ENCODE data around the gene TMBIM4. TPM values are rescaled to one million over a fixed set of nuclear protein-coding genes. Genes with fewer than 3 reads are reported as not detected.

The TMBIM4 gene
- total RNA-seq, 2 experiments from 2014 or later: 19.2 to 57.0 TPM

- peaks cover 34% of the 10 kb centered on the region for H3K4me1 ChIP-seq (ENCODE audit: insufficient read depth, low read length, poor library complexity, severe bottlenecking)
- intact Hi-C loops (cut with micrococcal nuclease; ENCODE audit: unreplicated experiment): no loop called here
- H4K20me1 ChIP-seq (ENCODE audit: insufficient read depth, low read length): no peaks in the 10 kb centered on the region
- no peaks in the 10 kb centered on the region for H3K79me2 ChIP-seq (ENCODE audit: insufficient read depth, low read depth, low read length)
- no peaks in the 10 kb centered on the region for H3K9me2 ChIP-seq (ENCODE audit: insufficient read depth, low read length)
- CTCF ChIA-PET (ENCODE audit: unreplicated experiment): no interaction called here
- peak overlapping the region; percentile 48 for H3K27ac ChIP-seq (ENCODE audit: low read depth, low read length, poor library complexity, severe bottlenecking)
- no TSS peak for BruUV-seq (replicated peaks)
- peak overlapping the region; percentile 56 for H3K4me2 ChIP-seq (ENCODE audit: low read length)
- H2AFZ ChIP-seq (ENCODE audit: low read length): peak overlapping the region; percentile 71; the same call in 1 of the 2 replicates
- peak; percentile 74 for DNase-seq (ENCODE audit: low spot score)
- POLR2A ChIA-PET: interaction anchor here (0.8 to 2.9 kb wide), 10 partner anchors 10 to 106 kb away, joined by 3 to 16 read pairs (median 8); partner anchors contain the start of genes HELB and TMBIM4
- H3K4me3 ChIP-seq (ENCODE audit: low read depth, low read length, poor library complexity, severe bottlenecking): peak overlapping the region; percentile 36
- H3K36me3 ChIP-seq (ENCODE audit: insufficient read depth, low read length): no peaks in the 10 kb centered on the region; the same call in 1 of the 2 replicates
- TF ChIP-seq CTCF (conservative IDR thresholded peaks at IDR 0.05; ENCODE audit: low read length): no peak
- TF ChIP-seq EZH2phosphoT487 (IDR thresholded peaks at IDR 0.05; ENCODE audit: borderline replicate concordance, low read depth, low read length): no peak
- peaks cover 10% of the 10 kb centered on the region; the same call in 1 of the 2 replicates for H3K9me3 ChIP-seq (ENCODE audit: low read length)
Measured at GRCh38 chr12:66196806-66197205, 27.0 kb upstream of the TMBIM4 start.

GRCh38 chr12:66195242-66195641 lies 25.4 kb upstream of the TMBIM4 start:
- peaks cover 41% of the 10 kb centered on the region for H3K4me1 ChIP-seq (ENCODE audit: insufficient read depth, low read length, poor library complexity, severe bottlenecking)
- CTCF ChIA-PET (ENCODE audit: unreplicated experiment): no interaction called here
- TF ChIP-seq EZH2phosphoT487 (IDR thresholded peaks at IDR 0.05; ENCODE audit: borderline replicate concordance, low read depth, low read length) (no peak), CTCF (conservative IDR thresholded peaks at IDR 0.05; ENCODE audit: low read length) (no peak)
- H3K9me2 ChIP-seq (ENCODE audit: insufficient read depth, low read length): no peaks in the 10 kb centered on the region
- no peak overlapping the region for H3K4me3 ChIP-seq (ENCODE audit: low read depth, low read length, poor library complexity, severe bottlenecking)
- no peaks in the 10 kb centered on the region for H4K20me1 ChIP-seq (ENCODE audit: insufficient read depth, low read length)
- H3K36me3 ChIP-seq (ENCODE audit: insufficient read depth, low read length): no peaks in the 10 kb centered on the region; the same call in 1 of the 2 replicates
- no peak for DNase-seq (ENCODE audit: low spot score)
- POLR2A ChIA-PET: interaction anchor here (0.6 kb wide), 1 partner anchor 1809 kb away, joined by 7 read pairs; no protein-coding TSS in a partner anchor
- intact Hi-C loops (cut with micrococcal nuclease; ENCODE audit: unreplicated experiment): no loop called here
- no peaks in the 10 kb centered on the region for H3K79me2 ChIP-seq (ENCODE audit: insufficient read depth, low read depth, low read length)
- H3K27ac ChIP-seq (ENCODE audit: low read depth, low read length, poor library complexity, severe bottlenecking): no peak overlapping the region
- no peak overlapping the region for H2AFZ ChIP-seq (ENCODE audit: low read length)
- BruUV-seq (replicated peaks): no TSS peak
- H3K9me3 ChIP-seq (ENCODE audit: low read length): peaks cover 8% of the 10 kb centered on the region; the same call in 1 of the 2 replicates
- H3K4me2 ChIP-seq (ENCODE audit: low read length): no peak overlapping the region

GRCh38 chr12:66194122-66194521 lies 24.3 kb upstream of the TMBIM4 start:
- Histone ChIP-seq H3K27ac (ENCODE audit: low read depth, low read length, poor library complexity, severe bottlenecking) (no peak overlapping the region), H3K4me3 (ENCODE audit: low read depth, low read length, poor library complexity, severe bottlenecking) (no peak overlapping the region), H3K4me1 (ENCODE audit: insufficient read depth, low read length, poor library complexity, severe bottlenecking) (peaks cover 41% of the 10 kb centered on the region), H3K79me2 (ENCODE audit: insufficient read depth, low read depth, low read length) (no peaks in the 10 kb centered on the region), H3K9me2 (ENCODE audit: insufficient read depth, low read length) (no peaks in the 10 kb centered on the region), H4K20me1 (ENCODE audit: insufficient read depth, low read length) (no peaks in the 10 kb centered on the region), H3K4me2 (ENCODE audit: low read length) (no peak overlapping the region), H2AFZ (ENCODE audit: low read length) (no peak overlapping the region; the same call in 1 of the 2 replicates), H3K9me3 (ENCODE audit: low read length) (no peaks in the 10 kb centered on the region), H3K36me3 (ENCODE audit: insufficient read depth, low read length) (no peaks in the 10 kb centered on the region)
- ChIA-PET CTCF (ENCODE audit: unreplicated experiment) (no interaction called here), POLR2A (no interaction called here)
- BruUV-seq (replicated peaks): no TSS peak
- DNase-seq (ENCODE audit: low spot score): no peak
- TF ChIP-seq EZH2phosphoT487 (IDR thresholded peaks at IDR 0.05; ENCODE audit: borderline replicate concordance, low read depth, low read length) (no peak), CTCF (conservative IDR thresholded peaks at IDR 0.05; ENCODE audit: low read length) (no peak)
- intact Hi-C loops (cut with micrococcal nuclease; ENCODE audit: unreplicated experiment): no loop called here
